Activated CD8-positive, alpha-beta memory T cell treated with anti-CD3 and anti-CD28 coated beads for 1 hour (primary cell): ENCODE data around the gene KCNA2.

Experiments
- DNase-seq, 2 donors: peaks; one replicate each; pipeline ENCODE4 v3.0.0-alpha.2; 2020; ENCODE audit warnings: low read depth in 1 of 2; ENCODE audit errors: extremely low read depth in 1 of 2

Gene KCNA2

GRCh38 chr1:110572751-110573150 is 33.4 kb downstream of the KCNA2 start:
- DNase-seq = no peak

DNA sequence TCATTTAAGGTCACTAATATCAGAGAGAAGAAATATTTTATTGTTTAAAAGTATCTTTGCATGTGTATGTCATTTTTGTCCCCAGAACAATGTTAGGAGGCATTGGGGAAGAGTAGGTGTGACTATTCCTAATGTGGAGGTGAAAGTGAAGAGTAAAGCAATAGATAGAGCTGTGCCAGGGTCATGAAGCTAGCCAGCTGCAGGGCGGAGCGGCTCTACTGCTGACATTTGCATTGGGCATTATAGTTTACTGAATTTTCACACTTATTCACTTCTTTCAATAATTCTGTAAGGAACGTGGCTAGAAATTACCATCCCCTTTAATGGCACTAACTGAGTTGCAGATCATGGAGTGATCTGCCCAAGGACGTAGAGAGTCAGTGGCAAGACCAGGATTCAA is 35.3 kb downstream of the KCNA2 start:
- DNase-seq = no peak

- DNase-seq = no peak
Observed at GRCh38 chr1:110570307-110570706, 35.9 kb downstream of the KCNA2 start.

DNA sequence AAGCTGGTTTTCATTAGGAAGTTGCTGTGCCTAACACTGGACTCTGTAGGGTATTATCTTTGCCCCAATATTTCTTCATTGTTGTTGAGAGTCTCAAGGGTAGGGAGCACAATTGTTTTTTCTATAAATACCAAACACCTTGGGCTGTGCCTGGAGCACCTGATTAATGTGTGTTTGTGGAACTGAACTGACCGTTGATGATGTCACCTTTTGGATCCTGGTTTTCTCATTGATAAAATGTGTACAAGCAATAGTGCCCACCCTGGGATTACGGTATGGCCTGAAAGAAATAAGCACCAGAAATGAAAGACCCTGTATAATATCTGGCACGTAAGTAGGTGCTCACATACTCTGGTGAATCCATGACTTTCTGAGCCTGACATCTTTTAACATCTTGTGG is 39.3 kb downstream of the KCNA2 start:
- DNase-seq = no peak

DNA sequence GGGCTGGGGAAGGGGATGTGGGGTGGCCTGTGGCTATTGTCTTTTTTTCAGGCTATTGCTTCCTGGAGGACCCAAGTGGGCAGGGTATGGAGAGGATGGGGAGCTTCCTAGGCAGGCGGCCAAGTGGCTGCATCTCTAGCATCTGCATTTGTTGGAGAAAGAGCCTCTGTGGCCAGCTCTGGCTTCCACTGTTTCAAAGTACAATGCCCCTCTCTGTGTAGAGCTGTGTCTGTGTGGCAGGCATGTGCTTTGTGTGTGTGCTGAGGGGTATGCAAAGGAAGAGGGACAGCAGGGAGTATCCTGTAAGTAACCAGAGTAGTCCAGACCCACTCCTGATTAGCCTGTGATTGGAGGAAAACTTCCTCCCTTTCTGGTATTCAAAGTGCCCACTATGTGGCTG is 40.6 kb downstream of the KCNA2 start:
- DNase-seq = no peak

GRCh38 chr1:110563089-110563488 is 43.1 kb downstream of the KCNA2 start:
- no peak for DNase-seq

- no peak for DNase-seq
Observed at GRCh38 chr1:110561596-110561995, 44.6 kb downstream of the KCNA2 start.

DNA sequence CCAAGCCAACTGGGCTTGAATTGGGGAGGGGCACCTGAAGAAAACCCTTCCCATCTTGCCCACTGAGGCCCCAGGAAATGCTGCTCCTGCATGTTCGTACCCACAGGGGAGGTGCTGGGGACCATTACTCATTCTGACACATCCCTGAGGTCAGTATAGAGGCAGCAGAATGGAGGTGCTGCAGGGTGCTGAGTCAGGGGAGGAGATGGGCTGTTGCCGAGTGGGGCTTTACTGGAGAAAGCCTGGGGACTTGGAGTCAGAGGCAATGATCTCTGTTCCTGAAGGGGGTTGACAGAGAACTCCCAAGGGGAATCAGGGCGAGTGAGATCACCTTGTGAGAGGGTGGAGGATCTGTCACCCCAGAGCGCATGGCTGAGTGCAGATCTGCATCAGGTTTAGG is 47.0 kb downstream of the KCNA2 start:
- DNase-seq = no peak

DNA sequence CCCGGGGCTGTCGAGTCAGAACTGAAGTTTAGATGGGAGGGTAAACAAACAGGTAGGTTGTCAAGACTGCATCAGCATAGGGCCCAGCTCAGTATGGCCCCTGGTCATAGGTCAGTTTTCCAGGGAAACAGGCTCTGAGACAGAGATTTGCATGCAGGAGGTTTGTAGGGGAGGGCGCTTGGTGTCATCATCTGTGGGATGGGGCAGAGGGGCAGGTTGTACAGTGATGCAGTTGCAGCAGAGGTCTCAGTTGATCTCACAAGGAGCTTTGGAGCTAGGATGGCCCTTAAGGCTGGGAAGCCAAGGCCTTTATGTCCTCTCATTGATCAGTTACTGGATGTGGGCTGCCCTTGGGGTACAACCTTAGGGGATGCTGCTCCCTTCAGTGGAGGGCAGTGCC is 48.7 kb downstream of the KCNA2 start:
- DNase-seq = no peak

DNA sequence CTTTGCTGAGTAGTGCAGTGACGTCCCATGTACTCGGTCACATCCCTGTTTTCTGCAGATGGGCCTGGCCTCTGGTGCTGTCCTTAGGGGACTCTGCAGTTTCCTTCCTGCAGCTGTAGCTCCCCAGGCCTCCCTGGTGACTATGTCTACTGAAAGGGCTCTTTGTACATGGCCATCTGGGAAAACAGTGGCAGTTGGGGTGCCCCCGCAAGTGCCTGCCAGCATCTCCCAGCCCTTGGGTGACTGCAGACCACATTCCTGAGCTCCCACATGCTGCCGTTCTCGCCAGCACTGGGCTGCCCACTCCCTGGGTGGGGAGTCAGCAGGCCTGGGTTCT is 49.7 kb downstream of the KCNA2 start:
- no peak for DNase-seq

- DNase-seq = no peak
Observed at GRCh38 chr1:110555807-110556470, 50.2 kb downstream of the KCNA2 start.

- peak; percentile 13 to 36 for DNase-seq
Observed at GRCh38 chr1:110554871-110555801, 51.0 kb downstream of the KCNA2 start.

GRCh38 chr1:110551278-110551809 is 54.8 kb downstream of the KCNA2 start:
- DNase-seq = no peak

GRCh38 chr1:110549831-110550230 is 56.3 kb downstream of the KCNA2 start:
- DNase-seq = no peak

- no peak for DNase-seq
Observed at GRCh38 chr1:110548381-110548780, 57.8 kb downstream of the KCNA2 start.

DNA sequence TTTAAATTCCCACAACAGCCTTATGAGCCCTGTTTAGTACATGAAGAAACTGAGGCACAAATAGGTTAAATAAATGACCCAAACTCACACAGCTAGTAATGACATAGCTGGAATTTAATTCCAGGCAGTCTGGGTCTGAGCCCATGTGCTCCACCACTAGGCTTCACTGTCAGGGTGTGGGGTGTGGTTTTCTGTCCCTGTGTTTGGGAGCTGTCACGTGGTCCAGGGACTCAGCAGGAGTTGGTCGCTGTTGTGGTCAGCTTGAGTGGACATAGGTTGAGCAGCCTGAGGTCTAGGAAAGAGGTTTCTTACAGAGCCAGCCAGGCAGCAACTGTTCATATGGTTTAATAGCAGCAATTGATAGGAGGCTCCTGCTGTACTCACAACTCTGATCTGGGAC is 59.1 kb downstream of the KCNA2 start:
- DNase-seq = no peak

DNA sequence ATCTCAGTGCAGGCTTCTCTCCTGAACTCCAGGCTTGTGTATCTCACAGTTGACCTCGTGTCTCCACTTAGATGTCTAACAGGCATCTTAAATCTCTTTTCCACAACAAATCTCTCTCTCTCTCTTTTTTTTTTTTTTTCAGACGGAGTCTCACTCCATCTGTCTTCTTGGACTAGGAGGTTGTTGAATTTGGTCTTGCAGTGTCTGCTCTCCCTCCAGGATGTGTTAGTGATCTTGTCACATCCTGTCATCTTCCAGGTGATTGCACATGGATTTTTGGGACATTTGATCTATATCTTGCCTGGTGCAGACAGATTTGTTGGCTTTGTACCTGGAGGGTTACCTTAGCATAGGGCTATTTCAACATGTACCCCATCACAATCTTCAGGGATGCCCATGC is 60.7 kb downstream of the KCNA2 start:
- DNase-seq = no peak

- DNase-seq = no peak
Observed at GRCh38 chr1:110544753-110545152, 61.4 kb downstream of the KCNA2 start.
